ENCODE data around the gene PAH. TPM values are rescaled to one million over a fixed set of nuclear protein-coding genes. Genes with fewer than 3 reads are reported as not detected.

The PAH gene
- total RNA-seq, 1 experiment from 2014 or later = 5.7 TPM

DNA sequence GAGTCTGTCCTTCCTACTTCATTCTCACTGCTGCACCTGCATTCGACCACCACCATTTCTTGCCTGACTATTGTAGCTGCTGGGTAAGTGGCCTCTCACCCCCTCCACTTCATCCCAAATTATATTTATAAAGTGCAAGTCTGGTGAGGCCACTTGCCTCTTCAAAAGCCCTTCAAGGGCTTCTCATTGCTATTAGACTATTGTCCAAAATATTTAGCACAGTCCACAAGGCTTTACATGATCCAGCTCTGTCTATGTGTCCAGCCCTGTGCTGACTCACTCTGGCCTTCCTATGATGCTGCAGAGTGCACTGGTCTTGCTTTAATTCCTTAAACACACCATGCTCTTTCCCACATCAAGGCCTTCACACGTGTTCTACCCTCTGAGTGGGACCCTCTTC, 46.0 kb downstream of the PAH start (continued):
- no peak for TF ChIP-seq FOXJ3 (CRISPR knock-in tag; IDR thresholded peaks at IDR 0.05; ENCODE audit: borderline replicate concordance)
- no peak for TF ChIP-seq ATF6 (CRISPR knock-in tag; IDR thresholded peaks at IDR 0.05)
- TF ChIP-seq TEAD1 (CRISPR knock-in tag; IDR thresholded peaks at IDR 0.05) = no peak
- no peak for TF ChIP-seq MXD4 (CRISPR knock-in tag; IDR thresholded peaks at IDR 0.05; ENCODE audit: borderline replicate concordance)
- no peak for TF ChIP-seq SMAD3 (CRISPR knock-in tag; IDR thresholded peaks at IDR 0.05; ENCODE audit: borderline replicate concordance)

DNA sequence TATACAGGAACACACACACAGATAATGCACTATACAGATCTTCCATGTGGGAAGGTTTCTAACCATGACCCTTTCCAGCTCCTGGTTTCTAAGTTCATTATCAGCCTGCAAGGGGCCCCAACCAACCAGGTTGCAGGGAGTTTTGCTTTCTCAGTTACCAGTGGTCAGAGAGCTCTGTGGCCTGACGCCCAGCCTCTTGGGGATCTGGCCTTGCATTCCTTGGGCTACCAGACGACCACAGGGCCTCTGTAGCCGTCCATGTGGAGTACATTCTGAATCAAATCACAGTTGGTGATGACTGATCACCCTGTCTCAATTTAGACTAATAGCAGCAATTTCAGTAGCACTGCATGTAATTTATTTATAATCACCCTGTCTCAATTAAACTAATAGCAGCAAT, 47.5 kb downstream of the PAH start:
- POLR2A ChIA-PET = no interaction called here
- Mint-ChIP-seq H3K9me3 (no peaks in the 10 kb centered on the region), H3K27ac (no peak overlapping the region), H3K27me3 (ENCODE audit: low read depth) (no peaks in the 10 kb centered on the region), H3K36me3 (no peaks in the 10 kb centered on the region), H3K4me3 (no peak overlapping the region), H3K4me1 (no peaks in the 10 kb centered on the region)
- DNase-seq (ENCODE audit: low spot score) (no peak), ATAC-seq (no peak)
- TF ChIP-seq TEAD4 (CRISPR knock-in tag; IDR thresholded peaks at IDR 0.05) (no peak), ZNF416 (CRISPR knock-in tag; IDR thresholded peaks at IDR 0.05) (no peak), ZNF512 (CRISPR knock-in tag; IDR thresholded peaks at IDR 0.05; ENCODE audit: borderline replicate concordance) (no peak), ZMAT4 (CRISPR knock-in tag; IDR thresholded peaks at IDR 0.05) (no peak), PRRX2 (CRISPR knock-in tag; IDR thresholded peaks at IDR 0.05) (no peak), FOXK1 (CRISPR knock-in tag; IDR thresholded peaks at IDR 0.05) (no peak)
- TF ChIP-seq, protein P1, sequence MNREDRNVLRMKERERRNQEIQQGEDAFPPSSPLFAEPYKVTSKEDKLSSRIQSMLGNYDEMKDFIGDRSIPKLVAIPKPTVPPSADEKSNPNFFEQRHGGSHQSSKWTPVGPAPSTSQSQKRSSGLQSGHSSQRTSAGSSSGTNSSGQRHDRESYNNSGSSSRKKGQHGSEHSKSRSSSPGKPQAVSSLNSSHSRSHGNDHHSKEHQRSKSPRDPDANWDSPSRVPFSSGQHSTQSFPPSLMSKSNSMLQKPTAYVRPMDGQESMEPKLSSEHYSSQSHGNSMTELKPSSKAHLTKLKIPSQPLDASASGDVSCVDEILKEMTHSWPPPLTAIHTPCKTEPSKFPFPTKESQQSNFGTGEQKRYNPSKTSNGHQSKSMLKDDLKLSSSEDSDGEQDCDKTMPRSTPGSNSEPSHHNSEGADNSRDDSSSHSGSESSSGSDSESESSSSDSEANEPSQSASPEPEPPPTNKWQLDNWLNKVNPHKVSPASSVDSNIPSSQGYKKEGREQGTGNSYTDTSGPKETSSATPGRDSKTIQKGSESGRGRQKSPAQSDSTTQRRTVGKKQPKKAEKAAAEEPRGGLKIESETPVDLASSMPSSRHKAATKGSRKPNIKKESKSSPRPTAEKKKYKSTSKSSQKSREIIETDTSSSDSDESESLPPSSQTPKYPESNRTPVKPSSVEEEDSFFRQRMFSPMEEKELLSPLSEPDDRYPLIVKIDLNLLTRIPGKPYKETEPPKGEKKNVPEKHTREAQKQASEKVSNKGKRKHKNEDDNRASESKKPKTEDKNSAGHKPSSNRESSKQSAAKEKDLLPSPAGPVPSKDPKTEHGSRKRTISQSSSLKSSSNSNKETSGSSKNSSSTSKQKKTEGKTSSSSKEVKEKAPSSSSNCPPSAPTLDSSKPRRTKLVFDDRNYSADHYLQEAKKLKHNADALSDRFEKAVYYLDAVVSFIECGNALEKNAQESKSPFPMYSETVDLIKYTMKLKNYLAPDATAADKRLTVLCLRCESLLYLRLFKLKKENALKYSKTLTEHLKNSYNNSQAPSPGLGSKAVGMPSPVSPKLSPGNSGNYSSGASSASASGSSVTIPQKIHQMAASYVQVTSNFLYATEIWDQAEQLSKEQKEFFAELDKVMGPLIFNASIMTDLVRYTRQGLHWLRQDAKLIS (CRISPR knock-in tag; IDR thresholded peaks at IDR 0.05; ENCODE audit: borderline replicate concordance) = no peak
- TF ChIP-seq, protein P2, sequence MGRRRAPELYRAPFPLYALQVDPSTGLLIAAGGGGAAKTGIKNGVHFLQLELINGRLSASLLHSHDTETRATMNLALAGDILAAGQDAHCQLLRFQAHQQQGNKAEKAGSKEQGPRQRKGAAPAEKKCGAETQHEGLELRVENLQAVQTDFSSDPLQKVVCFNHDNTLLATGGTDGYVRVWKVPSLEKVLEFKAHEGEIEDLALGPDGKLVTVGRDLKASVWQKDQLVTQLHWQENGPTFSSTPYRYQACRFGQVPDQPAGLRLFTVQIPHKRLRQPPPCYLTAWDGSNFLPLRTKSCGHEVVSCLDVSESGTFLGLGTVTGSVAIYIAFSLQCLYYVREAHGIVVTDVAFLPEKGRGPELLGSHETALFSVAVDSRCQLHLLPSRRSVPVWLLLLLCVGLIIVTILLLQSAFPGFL (CRISPR knock-in tag; IDR thresholded peaks at IDR 0.05; ENCODE audit: borderline replicate concordance) = no peak
- CTCF ChIA-PET = interaction anchor here (0.9 kb wide), 1 partner anchor 10 kb away, joined by 3 read pairs; no protein-coding TSS in a partner anchor

GRCh38 chr12:102865821-102866615, 51.0 kb downstream of the PAH start:
- Mint-ChIP-seq H3K27me3 (ENCODE audit: low read depth) (0 out of 2 replicates have a peak, but pooled peaks cover 2% of the 10 kb centered on the region), H3K36me3 (0 out of 2 replicates have a peak, but pooled peaks cover 4% of the 10 kb centered on the region), H3K4me3 (no peak overlapping the region), H3K9me3 (peaks cover 6% of the 10 kb centered on the region), H3K27ac (no peak overlapping the region), H3K4me1 (no peaks in the 10 kb centered on the region)
- ChIA-PET POLR2A (no interaction called here), CTCF (interaction anchor here (1.2 to 2.3 kb wide), 3 partner anchors 13 to 55 kb away, joined by 4 to 6 read pairs (median 6); no protein-coding TSS in a partner anchor)
- ATAC-seq (no peak), DNase-seq (ENCODE audit: low spot score) (no peak)
- TF ChIP-seq, protein P3, sequence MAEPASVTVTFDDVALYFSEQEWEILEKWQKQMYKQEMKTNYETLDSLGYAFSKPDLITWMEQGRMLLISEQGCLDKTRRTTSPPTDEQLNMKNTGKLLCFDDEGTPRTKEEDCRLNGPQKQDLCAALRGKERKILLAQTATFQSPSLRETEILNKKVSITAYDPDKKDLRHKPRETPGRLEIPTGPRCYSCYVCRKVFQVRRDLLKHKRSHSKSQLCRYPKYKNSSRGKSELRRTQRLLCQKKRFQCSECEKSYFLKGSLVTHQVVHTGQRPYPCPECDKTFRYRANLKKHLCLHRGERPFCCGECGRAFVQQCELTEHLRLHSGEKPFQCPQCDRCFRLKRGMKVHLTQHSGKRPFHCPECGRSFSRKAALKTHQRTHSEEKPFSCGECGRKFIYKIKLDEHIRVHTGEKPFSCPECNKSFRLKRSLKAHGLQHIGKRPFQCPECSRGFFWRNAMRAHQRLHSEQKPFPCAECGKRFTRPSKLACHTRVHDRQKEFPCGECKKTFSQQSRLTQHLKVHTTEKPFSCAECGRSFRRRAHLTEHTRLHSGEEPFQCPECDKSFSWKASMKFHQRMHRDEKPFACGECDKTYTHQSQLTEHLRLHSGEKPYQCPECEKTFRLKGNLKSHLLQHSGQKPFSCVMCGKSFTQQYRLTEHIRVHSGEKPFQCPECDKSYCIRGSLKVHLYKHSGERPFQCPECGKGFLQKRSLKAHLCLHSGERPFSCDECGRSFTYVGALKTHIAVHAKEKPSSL (CRISPR knock-in tag; conservative IDR thresholded peaks at IDR 0.05) = no peak
- TF ChIP-seq CBFB (CRISPR knock-in tag; IDR thresholded peaks at IDR 0.05; ENCODE audit: low read depth) (no peak), CREB1 (CRISPR knock-in tag; IDR thresholded peaks at IDR 0.05) (no peak), ZNF423 (CRISPR knock-in tag; IDR thresholded peaks at IDR 0.05) (no peak), GRHL2 (CRISPR knock-in tag; IDR thresholded peaks at IDR 0.05; ENCODE audit: insufficient replicate concordance, severe bottlenecking) (no peak), ESRRA (CRISPR knock-in tag; IDR thresholded peaks at IDR 0.05; ENCODE audit: borderline replicate concordance) (no peak), SMAD3 (CRISPR knock-in tag; IDR thresholded peaks at IDR 0.05; ENCODE audit: borderline replicate concordance) (no peak), NR3C1 (CRISPR knock-in tag; conservative IDR thresholded peaks at IDR 0.05; ENCODE audit: low read depth) (no peak)
